Subcutaneous abdominal adipose tissue (tissue), 5 donors: ENCODE results near the gene MAP2K5.

Source experiments
- H3K27ac ChIP-seq: one replicate; pipeline ENCODE4 v1.7.0; 2013; ENCODE audit warnings: low read depth, mild to moderate bottlenecking, inconsistent platforms, low read length, moderate library complexity
- H3K27me3 ChIP-seq, 5 donors: one replicate each; pipeline ENCODE4 v1.7.0; 2013; ENCODE audit warnings: low read length in 5 of 5, inconsistent platforms in 1 of 5; ENCODE audit not compliant: control insufficient read depth in 5 of 5, insufficient read depth in 4 of 5
- H3K36me3 ChIP-seq, 5 donors: one replicate each; pipeline ENCODE4 v1.7.0; 2013; ENCODE audit warnings: low read length in 5 of 5; ENCODE audit not compliant: control insufficient read depth in 5 of 5, insufficient read depth in 5 of 5
- H3K4me1 ChIP-seq, 5 donors: one replicate each; pipeline ENCODE4 v1.7.0; 2013; ENCODE audit warnings: low read length in 5 of 5, mild to moderate bottlenecking in 3 of 5, moderate library complexity in 1 of 5; ENCODE audit not compliant: control insufficient read depth in 5 of 5, insufficient read depth in 5 of 5
- H3K4me3 ChIP-seq, 5 donors: one replicate each; pipeline ENCODE4 v1.7.0; 2013; ENCODE audit warnings: low read length in 5 of 5, low read depth in 1 of 5
- H3K9ac ChIP-seq, 5 donors: one replicate each; pipeline ENCODE4 v1.7.0; 2013; ENCODE audit warnings: low read length in 5 of 5, mild to moderate bottlenecking in 4 of 5, moderate library complexity in 3 of 5
- H3K9me3 ChIP-seq, 5 donors: one replicate each; pipeline ENCODE4 v1.7.0; 2013; ENCODE audit warnings: low read length in 5 of 5; ENCODE audit not compliant: control insufficient read depth in 5 of 5
- donor health status: healthy.
- donor health status: healthy.
- donor health status: healthy.
- donor health status: healthy.
- donor health status: healthy.

MAP2K5 gene

GRCh38 chr15:67508407-67508806, 34.1 kb upstream of the MAP2K5 start:
- Histone ChIP-seq H3K36me3 (peaks cover 0 to 13% (median 5%) of the 10 kb centered on the region in 5 donors), H3K4me1 (peaks cover 0 to 27% (median 19%) of the 10 kb centered on the region in 5 donors), H3K4me3 (no peak overlapping the region), H3K9ac (no peak overlapping the region), H3K27ac (no peak overlapping the region), H3K9me3 (no peaks in the 10 kb centered on the region), H3K27me3 (no peaks in the 10 kb centered on the region)

DNA sequence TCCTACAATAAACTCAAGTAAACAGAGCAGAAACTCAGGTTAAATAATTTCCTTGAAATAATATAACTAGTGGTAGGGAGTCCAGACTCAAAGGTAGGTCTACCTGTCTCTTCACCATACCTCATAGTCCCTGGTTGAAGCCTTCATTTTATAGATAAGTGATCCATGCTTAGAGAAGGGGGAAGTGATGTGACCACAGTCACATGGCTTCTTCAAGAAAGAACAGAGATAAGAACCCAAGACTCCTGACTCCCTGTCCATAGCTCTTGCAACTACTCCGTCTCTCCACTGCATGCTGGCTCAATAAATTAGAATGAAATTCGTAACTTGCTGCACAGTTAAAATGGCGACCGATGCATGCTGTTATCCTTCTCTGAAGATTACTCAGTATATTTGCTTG, 32.6 kb upstream of the MAP2K5 start:
- peaks cover 0 to 27% (median 18%) of the 10 kb centered on the region in 5 donors for H3K4me1 ChIP-seq
- no peak overlapping the region for H3K9ac ChIP-seq
- H3K9me3 ChIP-seq = no peaks in the 10 kb centered on the region
- H3K27ac ChIP-seq = no peak overlapping the region
- H3K36me3 ChIP-seq = peaks cover 0 to 19% (median 7%) of the 10 kb centered on the region in 5 donors
- no peaks in the 10 kb centered on the region for H3K27me3 ChIP-seq
- no peak overlapping the region for H3K4me3 ChIP-seq

- Histone ChIP-seq H3K4me1 (peaks cover 0 to 23% (median 16%) of the 10 kb centered on the region in 5 donors), H3K27me3 (no peaks in the 10 kb centered on the region)
These were observed 31.8 kb upstream of the MAP2K5 start for GRCh38 chr15:67510597-67511190.

GRCh38 chr15:67511606-67512005, 30.9 kb upstream of the MAP2K5 start:
- Histone ChIP-seq H3K27ac (no peak overlapping the region), H3K9me3 (no peaks in the 10 kb centered on the region), H3K9ac (no peak overlapping the region), H3K4me1 (peaks cover 0 to 20% (median 13%) of the 10 kb centered on the region in 5 donors), H3K27me3 (no peaks in the 10 kb centered on the region), H3K4me3 (no peak overlapping the region), H3K36me3 (peaks cover 0 to 19% (median 9%) of the 10 kb centered on the region in 5 donors)

More at GRCh38 chr15:67510597-67511190, 31.8 kb upstream of the MAP2K5 start:
- H3K9ac ChIP-seq = no peak overlapping the region
- no peaks in the 10 kb centered on the region for H3K9me3 ChIP-seq
- H3K36me3 ChIP-seq = peaks cover 0 to 19% (median 9%) of the 10 kb centered on the region in 5 donors
- no peak overlapping the region for H3K4me3 ChIP-seq
- no peak overlapping the region for H3K27ac ChIP-seq

DNA sequence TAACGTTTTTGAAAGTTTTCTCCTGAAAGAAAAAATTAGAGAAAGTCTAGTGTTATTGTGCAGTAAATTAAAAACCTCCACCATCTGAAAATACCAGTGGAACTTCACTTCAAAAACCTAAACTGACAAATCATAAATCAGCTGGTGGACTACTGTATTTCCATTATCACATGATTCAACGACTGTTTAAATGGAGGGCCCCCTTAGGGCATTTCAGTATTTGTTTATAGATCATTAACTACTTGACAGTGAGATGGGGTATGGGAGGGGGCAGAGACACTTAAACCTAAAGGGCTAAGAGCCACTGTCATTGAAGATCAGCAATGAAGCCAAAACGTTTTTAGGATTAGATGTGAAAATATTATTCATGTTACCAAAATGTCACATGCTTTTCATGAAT, 30.4 kb upstream of the MAP2K5 start:
- no peak overlapping the region for H3K27ac ChIP-seq
- H3K27me3 ChIP-seq = no peaks in the 10 kb centered on the region
- H3K9me3 ChIP-seq = no peaks in the 10 kb centered on the region
- H3K36me3 ChIP-seq = peaks cover 0 to 19% (median 9%) of the 10 kb centered on the region in 5 donors
- H3K9ac ChIP-seq = no peak overlapping the region
- peaks cover 0 to 19% (median 9%) of the 10 kb centered on the region in 5 donors for H3K4me1 ChIP-seq
- H3K4me3 ChIP-seq = no peak overlapping the region

- peaks cover 0 to 19% (median 9%) of the 10 kb centered on the region in 5 donors for H3K36me3 ChIP-seq
- no peaks in the 10 kb centered on the region for H3K9me3 ChIP-seq
- H3K27me3 ChIP-seq = no peaks in the 10 kb centered on the region
- no peak overlapping the region for H3K4me3 ChIP-seq
- H3K4me1 ChIP-seq = peaks cover 0 to 13% (median 3%) of the 10 kb centered on the region in 5 donors
- no peak overlapping the region for H3K27ac ChIP-seq
- no peak overlapping the region for H3K9ac ChIP-seq
These were observed 29.4 kb upstream of the MAP2K5 start for GRCh38 chr15:67512933-67513714.

DNA sequence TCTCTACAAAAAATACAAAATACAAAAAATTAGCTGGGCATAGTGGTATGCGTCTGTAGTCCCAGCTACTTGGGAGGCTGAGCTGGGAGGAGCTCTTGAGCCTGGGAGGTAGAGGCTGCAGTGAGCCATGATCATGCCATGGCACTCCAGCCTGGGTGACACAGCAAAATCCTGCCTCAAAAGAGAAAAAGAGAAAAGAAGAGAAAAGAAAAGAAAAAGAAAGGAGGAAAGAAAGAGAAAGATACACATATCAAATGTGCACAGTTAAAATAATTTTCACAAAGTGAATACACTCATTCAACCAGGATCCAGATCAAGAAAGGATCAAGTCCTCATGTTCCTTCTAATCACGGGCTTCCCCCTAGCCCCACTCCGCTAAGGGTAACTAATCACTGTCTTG, 27.4 kb upstream of the MAP2K5 start:
- Histone ChIP-seq H3K4me3 (no peak overlapping the region), H3K27me3 (no peaks in the 10 kb centered on the region), H3K27ac (no peak overlapping the region), H3K9ac (no peak overlapping the region), H3K9me3 (no peaks in the 10 kb centered on the region), H3K4me1 (peaks cover 0 to 13% (median 3%) of the 10 kb centered on the region in 5 donors), H3K36me3 (peaks cover 0 to 19% (median 9%) of the 10 kb centered on the region in 5 donors)

GRCh38 chr15:67515557-67515956, 26.9 kb upstream of the MAP2K5 start:
- H3K36me3 ChIP-seq = peaks cover 0 to 19% (median 9%) of the 10 kb centered on the region in 5 donors

DNA sequence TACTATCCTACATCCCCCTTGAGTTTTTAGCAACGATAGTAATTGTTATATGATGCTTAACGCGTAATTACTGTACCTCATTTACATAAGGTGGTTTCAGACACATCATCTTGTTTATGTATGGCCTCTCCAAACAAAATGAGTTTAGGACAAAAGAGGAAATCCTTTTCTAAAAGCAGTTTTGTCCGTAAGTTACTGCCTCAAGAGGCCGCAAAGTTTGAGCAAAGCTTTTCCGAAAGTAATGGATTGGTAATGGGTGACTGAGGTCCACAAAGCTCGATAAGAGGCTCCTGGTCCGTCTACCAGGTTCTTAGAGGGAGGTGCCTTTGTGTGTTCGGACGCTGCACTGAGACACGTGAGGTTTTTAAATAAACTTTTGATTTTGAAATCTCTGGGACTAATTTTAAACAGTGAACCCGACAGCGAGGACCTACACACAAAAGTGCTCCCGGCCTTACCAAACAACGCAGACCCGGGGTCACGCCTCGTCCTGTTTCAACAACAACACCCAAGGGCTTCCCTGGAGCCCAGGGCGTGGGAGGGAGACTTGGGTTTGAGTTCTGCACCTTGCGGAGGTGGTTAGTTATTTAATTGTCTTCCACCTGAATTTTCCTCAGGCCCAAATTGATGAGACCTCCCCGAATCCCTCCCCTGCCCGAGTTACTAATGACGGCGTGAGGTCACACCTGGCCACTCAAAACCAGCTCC, 22.0 kb upstream of the MAP2K5 start:
- no peaks in the 10 kb centered on the region for H3K36me3 ChIP-seq
- peak overlapping the region; percentile 66 to 93 (median 81) for H3K9ac ChIP-seq
- H3K4me3 ChIP-seq = peak overlapping the region; percentile 83 to 98 (median 92)
- peaks cover 0 to 36% (median 28%) of the 10 kb centered on the region in 5 donors for H3K4me1 ChIP-seq
- H3K9me3 ChIP-seq = no peaks in the 10 kb centered on the region
- H3K27ac ChIP-seq = peak overlapping the region; percentile 99
- H3K27me3 ChIP-seq = no peaks in the 10 kb centered on the region

More at GRCh38 chr15:67515557-67515956, 26.9 kb upstream of the MAP2K5 start:
- Histone ChIP-seq H3K9ac (no peak overlapping the region), H3K27me3 (no peaks in the 10 kb centered on the region), H3K4me3 (no peak overlapping the region), H3K9me3 (no peaks in the 10 kb centered on the region), H3K27ac (no peak overlapping the region), H3K4me1 (peaks cover 0 to 17% (median 7%) of the 10 kb centered on the region in 5 donors)
